Breast epithelium (tissue), 3 donors: Measurements from ENCODE around the gene PTGS1.

Experiments
- CTCF ChIP-seq, 3 donors: fragments of 450-650 bp; IDR thresholded peaks; one replicate each; pipeline ENCODE4 v1.5.1; 2016 to 2017; ENCODE audit warnings: antibody characterized with exemption in 3 of 3, mild to moderate bottlenecking in 3 of 3, moderate library complexity in 3 of 3
- POLR2A ChIP-seq: fragments of 450-650 bp; IDR thresholded peaks from one replicate; pipeline ENCODE4 v1.6.1; 2016; ENCODE audit warnings: antibody characterized with exemption, mild to moderate bottlenecking, moderate library complexity
- POLR2AphosphoS5 ChIP-seq, 3 donors: sonication (generic); formaldehyde crosslinking; IDR thresholded peaks; one replicate each; pipeline ENCODE4 v1.6.1; 2017; ENCODE audit warnings: antibody characterized with exemption in 3 of 3

- TF ChIP-seq CTCF (IDR thresholded peaks at IDR 0.05) (no peak), POLR2A (no peak), POLR2AphosphoS5 (IDR thresholded peaks at IDR 0.05) (no peak)
Measured at GRCh38 chr9:122338536-122338935, 32.3 kb upstream of the PTGS1 start.
